GM21381 (cell line): Measurements from ENCODE around the gene TSKU.
"Not testable (repeated sequence)": the region's sequence is repeated elsewhere in the genome, so short reads cannot be mapped to it uniquely, and the experiment has no call there.

Source experiments
- ATAC-seq: cut with Tn5 transposase; IDR thresholded peaks from one replicate; pipeline ENCODE4 v1.9.1; 2021; ENCODE audit warnings: mild to moderate bottlenecking, moderate library complexity; ENCODE audit not compliant: unreplicated experiment

TSKU gene

DNA sequence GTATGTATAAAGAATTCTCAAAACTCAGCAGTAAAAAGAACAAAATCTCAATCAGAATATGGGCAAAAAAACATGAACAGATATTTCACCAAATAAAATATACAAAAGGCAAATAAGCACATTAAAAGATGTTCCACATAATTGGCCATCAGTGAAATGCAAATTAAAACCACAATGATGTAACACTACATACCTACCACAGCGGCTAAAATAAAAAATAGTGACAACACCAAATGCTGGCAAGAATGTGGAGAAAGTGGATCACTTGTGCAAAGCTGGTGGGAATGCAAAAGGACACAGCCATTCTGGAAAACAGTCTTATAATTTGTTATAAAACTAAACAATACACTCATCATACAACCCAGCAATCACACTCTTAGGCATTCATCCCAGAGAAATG, 39.2 kb downstream of the TSKU start:
- no peak for ATAC-seq

DNA sequence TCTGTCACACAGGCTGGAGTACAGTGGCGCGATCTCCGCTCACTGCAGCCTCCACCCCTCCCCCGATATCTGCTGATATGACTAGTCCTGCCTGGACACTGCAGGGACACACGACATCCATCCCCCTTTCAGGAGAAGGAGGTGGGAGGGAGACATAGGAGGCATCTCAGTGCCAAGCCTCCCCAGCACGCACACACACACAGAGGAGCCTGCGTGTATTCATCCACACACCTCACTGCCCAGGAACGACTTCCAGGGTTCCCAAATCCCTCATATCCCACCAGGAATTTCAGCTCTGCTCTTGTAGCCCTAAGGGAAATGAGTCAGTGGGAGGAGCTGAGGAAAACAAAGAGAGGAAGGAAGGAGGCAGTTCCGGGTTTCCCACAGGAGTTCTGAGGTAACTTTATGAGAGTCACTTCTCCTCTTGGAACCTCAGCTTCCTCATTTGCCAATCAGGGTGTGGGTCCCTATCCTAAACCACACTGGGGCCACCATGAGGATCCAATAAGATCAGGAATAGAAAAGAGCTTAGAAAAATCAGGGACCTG, 40.4 kb downstream of the TSKU start:
- ATAC-seq: no peak

- ATAC-seq: no peak
Observed at GRCh38 chr11:76824083-76824939, 41.2 kb downstream of the TSKU start.

DNA sequence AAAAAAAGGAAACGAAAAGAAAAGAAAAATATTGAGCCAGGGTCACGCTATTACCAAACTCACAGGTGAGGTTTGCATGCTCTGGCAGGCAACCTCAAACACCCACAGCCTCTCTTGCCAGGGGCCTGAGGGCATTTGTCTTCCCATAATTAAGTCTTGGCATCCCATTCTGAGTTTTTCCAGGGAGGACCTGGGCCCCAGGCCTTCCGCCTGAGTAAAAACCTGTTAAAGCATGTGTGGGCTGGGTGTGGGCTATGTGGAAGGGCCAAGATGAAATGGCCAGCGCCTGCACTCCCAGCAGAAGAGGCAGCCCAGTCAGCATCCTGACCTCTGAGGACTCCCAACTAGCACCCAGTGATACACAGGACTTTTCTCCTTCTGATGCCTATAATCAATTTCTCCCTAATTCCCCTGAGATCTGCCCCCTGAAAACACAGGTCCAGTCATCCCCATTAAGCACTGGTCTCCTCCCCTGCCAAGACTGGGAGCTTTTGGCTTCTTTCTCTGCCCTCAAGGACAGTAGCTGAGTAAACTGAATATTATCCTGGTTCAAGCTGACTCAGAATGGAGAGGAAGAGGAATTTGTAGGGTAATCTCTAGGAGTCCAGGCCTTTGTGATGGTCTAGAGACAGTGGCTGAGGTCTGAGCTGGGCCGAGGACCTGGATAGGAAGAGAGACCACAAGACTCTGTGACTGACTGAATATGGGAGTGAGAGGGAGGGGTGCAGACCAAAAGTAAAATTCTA, 42.0 kb downstream of the TSKU start:
- no peak for ATAC-seq

DNA sequence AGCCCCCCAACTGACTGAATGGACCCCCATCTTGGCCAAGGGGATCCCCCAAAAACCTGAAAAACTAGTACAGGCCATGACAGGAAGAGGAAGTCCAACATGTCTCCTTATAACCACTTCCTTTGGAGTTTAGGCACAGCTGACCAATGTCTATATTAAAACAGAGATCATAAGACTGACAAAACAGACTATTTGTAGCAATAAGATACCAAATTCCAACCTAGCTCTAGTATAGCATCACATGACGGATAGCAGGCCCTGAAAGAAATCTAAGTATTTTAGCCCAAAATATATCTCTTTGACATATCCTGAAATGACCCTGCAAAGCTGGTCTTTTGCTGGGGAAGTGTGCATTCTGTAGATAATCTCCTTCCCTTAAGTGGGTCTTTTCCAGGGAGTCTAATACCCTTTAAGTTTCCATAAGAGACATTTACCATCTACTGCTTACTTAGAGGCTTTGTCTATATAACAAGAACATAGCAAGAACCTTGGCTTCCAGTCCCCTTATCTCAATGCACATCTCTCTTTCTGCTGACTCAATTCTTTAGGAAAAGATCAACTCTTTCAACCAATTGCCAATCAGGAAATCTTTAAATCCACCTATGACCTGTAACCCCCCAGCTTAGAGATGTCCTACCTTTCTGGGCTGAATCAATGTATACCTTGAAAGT, 42.7 kb downstream of the TSKU start:
- ATAC-seq: no peak

DNA sequence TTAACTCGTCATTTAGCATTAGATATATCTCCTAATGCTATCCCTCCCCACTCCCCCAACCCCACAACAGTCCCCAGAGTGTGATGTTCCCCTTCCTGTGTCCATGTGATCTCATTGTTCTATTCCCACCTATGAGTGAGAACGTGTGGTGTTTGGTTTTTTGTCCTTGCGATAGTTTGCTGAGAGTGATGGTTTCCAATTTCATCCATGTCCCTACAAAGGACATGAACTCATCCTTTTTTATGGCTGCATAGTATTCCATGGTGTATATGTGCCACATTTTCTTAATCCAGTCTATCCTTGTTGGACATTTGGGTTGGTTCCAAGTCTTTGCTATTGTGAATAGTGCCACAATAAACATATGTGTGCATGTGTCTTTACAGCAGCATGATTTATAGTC, 43.4 kb downstream of the TSKU start:
- not testable (repeated sequence) for ATAC-seq

GRCh38 chr11:76827005-76827404, 43.8 kb downstream of the TSKU start:
- not testable (repeated sequence) for ATAC-seq

GRCh38 chr11:76830639-76831327, 47.6 kb downstream of the TSKU start:
- ATAC-seq: no peak

DNA sequence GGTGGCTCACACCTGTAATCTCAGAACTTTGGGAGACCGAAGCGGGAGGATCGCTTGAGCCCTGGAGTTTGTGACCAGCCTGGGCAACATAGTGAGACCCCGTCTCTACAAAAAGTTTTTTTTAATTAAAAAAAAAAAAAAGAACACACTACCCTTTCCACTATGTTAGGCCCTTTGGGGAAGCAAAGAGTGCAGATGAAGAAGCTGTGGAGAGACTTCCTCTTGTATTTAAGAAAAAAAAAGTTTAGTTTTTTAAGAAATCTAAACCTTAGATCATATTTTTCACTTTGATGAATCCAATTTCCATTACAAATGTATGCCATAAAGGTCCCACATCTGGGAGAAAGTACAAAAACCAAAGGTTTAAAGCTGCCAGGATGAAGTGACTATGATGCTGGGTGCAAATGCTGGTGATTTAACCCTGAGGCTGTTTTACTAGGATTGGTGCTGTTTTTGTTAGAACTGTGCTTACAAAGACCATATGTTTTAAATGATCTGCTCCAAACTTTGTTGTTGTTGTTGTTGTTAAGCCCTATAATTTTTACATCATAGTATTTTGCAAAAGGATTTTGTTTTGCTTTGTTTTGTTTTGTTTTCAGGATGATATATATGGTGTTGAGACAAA, 48.6 kb downstream of the TSKU start:
- ATAC-seq: no peak

GRCh38 chr11:76832361-76832760, 49.2 kb downstream of the TSKU start:
- ATAC-seq: no peak

- ATAC-seq: no peak
Observed at GRCh38 chr11:76834151-76834550, 51.0 kb downstream of the TSKU start.

DNA sequence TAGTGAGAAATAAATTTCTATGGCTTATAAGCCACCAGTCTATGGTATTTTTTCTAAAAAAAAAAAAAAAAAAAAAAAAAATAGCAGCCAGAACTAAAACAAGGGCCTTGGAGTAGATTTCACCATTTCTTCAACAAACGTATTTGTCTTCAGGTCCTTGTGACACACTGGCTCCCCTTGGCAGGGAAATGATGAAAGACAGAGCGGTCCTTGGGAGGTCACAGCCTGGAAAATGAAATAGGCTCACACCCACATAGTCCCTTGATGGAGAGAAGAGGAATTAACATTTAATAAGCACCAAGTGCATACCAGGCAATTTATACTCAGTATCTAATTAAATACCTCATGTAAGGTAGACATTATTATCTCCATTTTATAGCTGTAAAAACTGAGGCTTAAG, 51.9 kb downstream of the TSKU start:
- no peak for ATAC-seq

- ATAC-seq: no peak
Observed at GRCh38 chr11:76835928-76836612, 52.9 kb downstream of the TSKU start.

DNA sequence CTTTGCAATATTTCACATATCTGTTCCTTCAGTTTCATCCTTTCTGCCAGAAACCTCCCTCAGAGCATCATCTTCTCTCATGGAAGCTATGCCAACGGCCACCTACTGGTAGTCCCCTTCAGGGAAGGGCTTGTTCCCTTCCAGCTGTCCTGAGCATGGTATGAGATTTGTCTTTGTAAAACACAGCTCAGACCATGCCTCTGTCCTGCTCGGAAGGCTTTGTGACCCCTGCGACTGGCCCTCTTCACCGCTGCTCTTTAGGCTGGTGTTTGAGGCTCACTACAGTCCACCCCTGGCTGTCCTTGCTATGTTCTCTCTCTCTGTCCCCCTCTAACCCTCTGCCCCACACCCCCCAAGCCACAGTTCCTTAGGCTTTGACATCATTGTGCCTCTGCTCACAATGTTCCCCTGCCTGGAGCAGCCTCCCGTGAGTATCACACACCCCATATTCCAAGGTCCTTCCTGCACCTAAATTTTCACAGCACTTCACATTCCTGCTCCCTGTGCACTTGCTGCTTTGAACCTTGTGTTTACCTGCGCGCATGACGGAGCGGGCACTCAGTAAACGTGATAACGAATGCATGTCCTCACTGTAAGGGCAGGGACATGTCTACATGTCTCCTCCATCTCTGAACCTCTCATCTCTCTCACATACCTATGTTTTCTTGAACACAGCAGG, 53.6 kb downstream of the TSKU start:
- ATAC-seq: no peak

- no peak for ATAC-seq
Observed at GRCh38 chr11:76837696-76838677, 54.8 kb downstream of the TSKU start.

GRCh38 chr11:76838678-76839068, 55.5 kb downstream of the TSKU start:
- ATAC-seq: no peak

DNA sequence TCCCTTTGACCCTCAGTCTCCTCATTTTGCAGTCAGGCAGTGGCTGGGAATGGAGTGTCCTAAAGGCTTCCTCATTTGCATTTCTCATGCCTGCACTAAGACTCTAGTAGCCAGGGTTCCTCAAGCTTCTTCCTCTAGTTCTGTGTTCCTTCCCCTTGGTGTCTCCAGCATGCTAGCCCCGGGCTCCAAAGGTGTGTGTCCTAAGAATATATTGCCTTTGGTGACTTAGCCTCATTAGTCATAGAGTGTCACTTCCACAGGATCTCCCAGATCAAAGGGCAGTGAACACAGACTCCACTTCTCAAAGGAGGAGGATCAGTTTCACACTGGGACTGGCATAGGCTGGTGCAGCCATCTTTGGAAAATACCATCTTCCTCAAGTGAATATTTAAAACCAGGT, 56.2 kb downstream of the TSKU start:
- ATAC-seq: no peak

DNA sequence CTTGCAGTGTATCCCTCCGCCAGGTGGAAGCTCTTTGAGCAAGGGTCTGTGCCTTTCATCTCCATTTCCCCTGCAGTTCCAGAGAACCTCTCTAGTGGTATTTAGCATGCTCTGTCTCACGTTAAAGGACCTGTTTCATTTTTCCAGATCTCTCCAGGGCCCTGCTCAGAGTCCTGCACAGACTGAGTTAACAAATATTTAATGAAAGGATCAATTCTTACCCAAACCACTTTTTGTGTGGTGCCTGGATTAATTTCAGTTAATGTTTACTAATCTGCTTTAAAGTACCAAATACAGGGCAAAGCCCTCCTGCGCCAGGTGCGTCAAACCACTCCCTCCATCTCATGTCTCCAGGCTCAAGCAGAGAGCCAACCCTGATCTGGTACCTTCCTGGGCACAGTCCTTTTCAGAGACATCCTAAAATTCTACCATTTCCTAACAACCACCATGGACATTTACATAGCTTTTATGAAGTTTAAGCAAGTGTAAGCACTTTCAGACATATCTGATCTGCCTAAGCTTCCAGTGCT, 58.8 kb downstream of the TSKU start:
- no peak for ATAC-seq
